Astrocyte (in vitro differentiated cells and primary cell): ENCODE data around the gene CLMP. TPM values are rescaled to one million over a fixed set of nuclear protein-coding genes. Genes with fewer than 3 reads are reported as not detected.

Source experiments
- DNase-seq: peaks from one replicate; pipeline ENCODE4 v3.0.0-alpha.2; 2010; ENCODE audit warnings: low read depth
- FAIRE-seq: peaks from 2 replicates; lab custom pipeline; 2011; peaks lifted over from hg19 to GRCh38; lab: Jason Lieb, UNC
- H2AFZ ChIP-seq: 2 replicates; pipeline ENCODE4 v1.6.0; 2012; ENCODE audit warnings: low read depth, low read length, inconsistent platforms
- H3K27ac ChIP-seq: 2 replicates; pipeline ENCODE4 v1.5.1; 2011; ENCODE audit warnings: low read depth, low read length, inconsistent platforms
- H3K27me3 ChIP-seq: 2 replicates; pipeline ENCODE4 v1.6.0; 2011; ENCODE audit warnings: low read length, inconsistent platforms; ENCODE audit not compliant: insufficient read depth
- H3K36me3 ChIP-seq: 2 replicates; pipeline ENCODE4 v1.5.1; 2011; ENCODE audit warnings: low read length, inconsistent platforms; ENCODE audit not compliant: insufficient read depth
- H3K4me1 ChIP-seq: 2 replicates; pipeline ENCODE4 v1.5.1; 2011; ENCODE audit warnings: low read length, inconsistent platforms; ENCODE audit not compliant: insufficient read depth
- H3K4me2 ChIP-seq: 2 replicates; pipeline ENCODE4 v1.6.0; 2012; ENCODE audit warnings: low read length, inconsistent platforms
- H3K4me3 ChIP-seq: 2 replicates; pipeline ENCODE4 v1.5.1; 2011; ENCODE audit warnings: low read depth, mild to moderate bottlenecking, low read length, inconsistent platforms; ENCODE audit not compliant: insufficient read depth
- H3K79me2 ChIP-seq: 2 replicates; pipeline ENCODE4 v1.6.0; 2012; ENCODE audit warnings: mild to moderate bottlenecking, low read length, inconsistent platforms; ENCODE audit not compliant: insufficient read depth
- H3K9ac ChIP-seq: 2 replicates; pipeline ENCODE4 v1.6.0; 2012; ENCODE audit warnings: mild to moderate bottlenecking, low read length, inconsistent platforms
- H3K9me3 ChIP-seq: 2 replicates; pipeline ENCODE4 v1.5.1; 2012; ENCODE audit warnings: low read depth, mild to moderate bottlenecking, low read length, inconsistent platforms; ENCODE audit not compliant: insufficient read depth
- H4K20me1 ChIP-seq: 2 replicates; pipeline ENCODE4 v1.6.0; 2012; ENCODE audit warnings: low read length, inconsistent platforms; ENCODE audit not compliant: insufficient read depth
- H3K27ac Mint-ChIP-seq: one replicate; pipeline ENCODE4 v1.8.0; 2021; ENCODE audit warnings: mild to moderate bottlenecking, mixed read lengths; ENCODE audit not compliant: unreplicated experiment
- H3K27me3 Mint-ChIP-seq: one replicate; pipeline ENCODE4 v1.8.0; 2021; ENCODE audit warnings: low read depth, mixed read lengths; ENCODE audit not compliant: unreplicated experiment
- H3K36me3 Mint-ChIP-seq: one replicate; pipeline ENCODE4 v1.8.0; 2021; ENCODE audit warnings: low read depth, mixed read lengths; ENCODE audit not compliant: unreplicated experiment
- H3K4me1 Mint-ChIP-seq: one replicate; pipeline ENCODE4 v1.8.0; 2021; ENCODE audit warnings: low read depth, mixed read lengths; ENCODE audit not compliant: unreplicated experiment
- H3K4me3 Mint-ChIP-seq: one replicate; pipeline ENCODE4 v1.8.0; 2021; ENCODE audit warnings: mild to moderate bottlenecking, moderate library complexity, mixed read lengths; ENCODE audit not compliant: unreplicated experiment
- H3K9me3 Mint-ChIP-seq: one replicate; pipeline ENCODE4 v1.8.0; 2021; ENCODE audit warnings: mild to moderate bottlenecking, mixed read lengths; ENCODE audit not compliant: unreplicated experiment
- CTCF ChIP-seq: IDR thresholded peaks from 2 replicates; pipeline ENCODE4 v1.5.1; 2011; ENCODE audit warnings: low read depth, mild to moderate bottlenecking, inconsistent platforms, low read length, moderate library complexity; ENCODE audit not compliant: insufficient read depth
- EZH2 ChIP-seq: IDR thresholded peaks from 2 replicates; pipeline ENCODE4 v1.6.1; 2012; ENCODE audit warnings: mild to moderate bottlenecking, low read length, inconsistent platforms; ENCODE audit not compliant: insufficient read depth
- total RNA-seq: library from RNA; stranded (reverse); gene quantifications from 2 replicates; pipeline ENCODE4 v1.2.1, GENCODE V29; 2021

The CLMP gene
- total RNA-seq, 1 donor from 2014 or later, result 16.0 TPM

- Histone ChIP-seq H3K4me2 (no peak overlapping the region), H3K27me3 (no peaks in the 10 kb centered on the region), H3K27ac (no peak overlapping the region), H3K36me3 (no peaks in the 10 kb centered on the region), H3K79me2 (no peaks in the 10 kb centered on the region), H3K4me3 (no peak overlapping the region), H3K9me3 (no peaks in the 10 kb centered on the region), H2AFZ (no peak overlapping the region), H3K4me1 (no peaks in the 10 kb centered on the region), H4K20me1 (no peaks in the 10 kb centered on the region), H3K9ac (no peak overlapping the region)
- no peaks in the 10 kb centered on the region for H3K4me1 Mint-ChIP-seq
- FAIRE-seq, result no peak
- H3K36me3 Mint-ChIP-seq, result no peaks in the 10 kb centered on the region
- no peak for TF ChIP-seq EZH2
- TF ChIP-seq CTCF, result no peak
- H3K9me3 Mint-ChIP-seq, result no peaks in the 10 kb centered on the region
- H3K27me3 Mint-ChIP-seq, result no peaks in the 10 kb centered on the region
- H3K27ac Mint-ChIP-seq, result no peak overlapping the region
- H3K4me3 Mint-ChIP-seq, result no peak overlapping the region
- DNase-seq, result no peak
These were observed 148.4 kb downstream of the CLMP start for GRCh38 chr11:123046473-123047259.

- H3K27ac Mint-ChIP-seq, result no peak overlapping the region
- no peaks in the 10 kb centered on the region for H3K9me3 ChIP-seq
- H3K27me3 ChIP-seq, result no peaks in the 10 kb centered on the region
- H3K79me2 ChIP-seq, result no peaks in the 10 kb centered on the region
- H3K27ac ChIP-seq, result no peak overlapping the region
- H3K4me3 Mint-ChIP-seq, result no peak overlapping the region
- TF ChIP-seq CTCF, result no peak
- TF ChIP-seq EZH2, result no peak
- H3K9ac ChIP-seq, result no peak overlapping the region
- H3K4me2 ChIP-seq, result no peak overlapping the region
- no peaks in the 10 kb centered on the region for H3K36me3 ChIP-seq
- no peaks in the 10 kb centered on the region for H3K9me3 Mint-ChIP-seq
- FAIRE-seq, result no peak
- H4K20me1 ChIP-seq, result no peaks in the 10 kb centered on the region
- H2AFZ ChIP-seq, result no peak overlapping the region
- no peak overlapping the region for H3K4me3 ChIP-seq
- H3K27me3 Mint-ChIP-seq, result peaks cover 2% of the 10 kb centered on the region
- no peak for DNase-seq
- no peaks in the 10 kb centered on the region for H3K4me1 ChIP-seq
- H3K4me1 Mint-ChIP-seq, result no peaks in the 10 kb centered on the region
- no peaks in the 10 kb centered on the region for H3K36me3 Mint-ChIP-seq
These were observed 149.9 kb downstream of the CLMP start for GRCh38 chr11:123045101-123045500.

GRCh38 chr11:123041185-123041584 is 153.9 kb downstream of the CLMP start:
- peaks cover 2% of the 10 kb centered on the region for H3K27me3 Mint-ChIP-seq
- DNase-seq (no peak), FAIRE-seq (no peak)
- no peak overlapping the region for H2AFZ ChIP-seq
- H3K9me3 Mint-ChIP-seq, result no peaks in the 10 kb centered on the region
- no peaks in the 10 kb centered on the region for H3K36me3 ChIP-seq
- H3K4me3 ChIP-seq, result no peak overlapping the region
- no peaks in the 10 kb centered on the region for H3K36me3 Mint-ChIP-seq
- no peak overlapping the region for H3K27ac Mint-ChIP-seq
- H3K4me2 ChIP-seq, result no peak overlapping the region
- no peaks in the 10 kb centered on the region for H3K4me1 Mint-ChIP-seq
- H3K27me3 ChIP-seq, result no peaks in the 10 kb centered on the region
- no peak for TF ChIP-seq CTCF
- no peak overlapping the region for H3K9ac ChIP-seq
- H3K79me2 ChIP-seq, result no peaks in the 10 kb centered on the region
- H3K9me3 ChIP-seq, result no peaks in the 10 kb centered on the region
- no peak overlapping the region for H3K27ac ChIP-seq
- H4K20me1 ChIP-seq, result no peaks in the 10 kb centered on the region
- H3K4me3 Mint-ChIP-seq, result no peak overlapping the region
- H3K4me1 ChIP-seq, result peaks cover 3% of the 10 kb centered on the region
